H9 (cell line): ENCODE results near the gene CAPN5. TPM values are rescaled to one million over a fixed set of nuclear protein-coding genes. Genes with fewer than 3 reads are reported as not detected.

ENCODE experiments used
- DNase-seq: peaks from one replicate; pipeline ENCODE4 v3.0.0-alpha.2; 2017
- H2AFZ ChIP-seq: one replicate; pipeline ENCODE4 v1.6.1; 2013; ENCODE audit warnings: mild to moderate bottlenecking, low read length, control low read depth, moderate library complexity
- H2AK5ac ChIP-seq: 2 replicates; pipeline ENCODE4 v1.6.1; 2013; ENCODE audit warnings: low read length, control low read depth, mixed read lengths; ENCODE audit not compliant: insufficient read length
- H2BK120ac ChIP-seq: one replicate; pipeline ENCODE4 v1.6.1; 2013; ENCODE audit warnings: low read depth, mild to moderate bottlenecking, low read length, control low read depth, inconsistent platforms; ENCODE audit not compliant: poor library complexity, severe bottlenecking
- H2BK12ac ChIP-seq: 2 replicates; pipeline ENCODE4 v1.6.1; 2013; ENCODE audit warnings: low read length, control low read depth, mixed read lengths, low read depth; ENCODE audit not compliant: insufficient read length
- H2BK15ac ChIP-seq: 2 replicates; pipeline ENCODE4 v1.6.1; 2013; ENCODE audit warnings: low read depth, low read length, control low read depth
- H2BK20ac ChIP-seq: one replicate; pipeline ENCODE4 v1.6.1; 2013; ENCODE audit warnings: low read depth, mild to moderate bottlenecking, low read length, control low read depth, inconsistent platforms; ENCODE audit not compliant: poor library complexity, severe bottlenecking
- H2BK5ac ChIP-seq: 2 replicates; pipeline ENCODE4 v1.6.1; 2013; ENCODE audit warnings: low read length, control low read depth, mixed read lengths; ENCODE audit not compliant: insufficient read length
- H3K14ac ChIP-seq: 2 replicates; pipeline ENCODE4 v1.6.1; 2013; ENCODE audit warnings: low read length, control low read depth; ENCODE audit not compliant: insufficient read depth
- H3K18ac ChIP-seq: 2 replicates; pipeline ENCODE4 v1.6.1; 2013; ENCODE audit warnings: low read depth, mild to moderate bottlenecking, mixed read lengths, low read length, control low read depth; ENCODE audit not compliant: insufficient read length
- H3K23ac ChIP-seq: 2 replicates; pipeline ENCODE4 v1.6.1; 2013; ENCODE audit warnings: low read length, control low read depth, mixed read lengths, low read depth; ENCODE audit not compliant: insufficient read length
- H3K23me2 ChIP-seq: 2 replicates; pipeline ENCODE4 v1.6.1; 2013; ENCODE audit warnings: low read depth, mild to moderate bottlenecking, mixed read lengths, low read length, control low read depth; ENCODE audit not compliant: insufficient read length, poor library complexity, severe bottlenecking
- H3K27ac ChIP-seq: 2 replicates; pipeline ENCODE4 v1.5.1; 2013; ENCODE audit warnings: low read length, control low read depth, mixed read lengths, low read depth; ENCODE audit not compliant: insufficient read length
- H3K27me3 ChIP-seq: 2 replicates; pipeline ENCODE4 v1.6.1; 2013; ENCODE audit warnings: low read length, control low read depth, inconsistent platforms; ENCODE audit not compliant: insufficient read depth
- H3K4ac ChIP-seq: 2 replicates; pipeline ENCODE4 v1.6.1; 2013; ENCODE audit warnings: low read depth, mild to moderate bottlenecking, control low read depth, inconsistent platforms, low read length, moderate library complexity
- H3K4me1 ChIP-seq: 2 replicates; pipeline ENCODE4 v1.6.1; 2013; ENCODE audit warnings: low read length, control low read depth, inconsistent platforms; ENCODE audit not compliant: insufficient read depth
- H3K4me2 ChIP-seq: 2 replicates; pipeline ENCODE4 v1.6.1; 2013; ENCODE audit warnings: low read length, control low read depth, mixed read lengths; ENCODE audit not compliant: insufficient read length, insufficient read depth
- H3K56ac ChIP-seq: 2 replicates; pipeline ENCODE4 v1.6.1; 2013; ENCODE audit warnings: low read depth, mild to moderate bottlenecking, mixed read lengths, low read length, control low read depth; ENCODE audit not compliant: insufficient read length
- H3K79me1 ChIP-seq: 2 replicates; pipeline ENCODE4 v1.6.1; 2013; ENCODE audit warnings: low read depth, mild to moderate bottlenecking, moderate library complexity, low read length, control low read depth, inconsistent platforms; ENCODE audit not compliant: insufficient read depth, poor library complexity, severe bottlenecking
- H3K79me2 ChIP-seq: 2 replicates; pipeline ENCODE4 v1.6.1; 2013; ENCODE audit warnings: low read length, control low read depth, inconsistent platforms; ENCODE audit not compliant: insufficient read depth
- H3K9ac ChIP-seq: 2 replicates; pipeline ENCODE4 v1.6.1; 2013; ENCODE audit warnings: low read length, control low read depth, mixed read lengths; ENCODE audit not compliant: insufficient read length; ENCODE audit errors: extremely low read depth
- H3K9me3 ChIP-seq: one replicate; pipeline ENCODE4 v1.6.1; 2013; ENCODE audit warnings: low read depth, low read length, inconsistent platforms; ENCODE audit not compliant: control insufficient read depth
- H3T11ph ChIP-seq: one replicate; pipeline ENCODE4 v1.6.1; 2013; ENCODE audit warnings: mild to moderate bottlenecking, low read length, control low read depth, inconsistent platforms
- H4K20me1 ChIP-seq: one replicate; pipeline ENCODE4 v1.6.1; 2013; ENCODE audit not compliant: control insufficient read depth, insufficient read length, insufficient read depth
- H4K5ac ChIP-seq: 2 replicates; pipeline ENCODE4 v1.6.1; 2013; ENCODE audit warnings: low read depth, mild to moderate bottlenecking, mixed read lengths, low read length, control low read depth; ENCODE audit not compliant: insufficient read length
- H4K8ac ChIP-seq: replicated peaks from 2 replicates; pipeline ENCODE4 v1.6.1; 2013; ENCODE audit warnings: low read length, control low read depth, mixed read lengths, low read depth; ENCODE audit not compliant: insufficient read length
- H4K91ac ChIP-seq: 2 replicates; pipeline ENCODE4 v1.6.1; 2013; ENCODE audit warnings: low read depth, mild to moderate bottlenecking, moderate library complexity, mixed read lengths, low read length, control low read depth; ENCODE audit not compliant: insufficient read length
- H3K27ac Mint-ChIP-seq, 3 experiments: 2 replicates in 2 of 3; 3 replicates in 1 of 3; pipeline ENCODE4 v1.8.0; 2020 to 2021; ENCODE audit warnings: mixed read lengths in 3 of 3, mild to moderate bottlenecking in 1 of 3, moderate library complexity in 1 of 3
- H3K27me3 Mint-ChIP-seq: 2 replicates; pipeline ENCODE4 v1.8.0; 2021; ENCODE audit warnings: low read depth, mild to moderate bottlenecking, moderate library complexity, mixed read lengths
- H3K36me3 Mint-ChIP-seq, 3 experiments: 2 replicates in 2 of 3; 3 replicates in 1 of 3; pipeline ENCODE4 v1.8.0; 2020 to 2021; ENCODE audit warnings: low read depth in 3 of 3, mixed read lengths in 3 of 3; ENCODE audit not compliant: insufficient read depth in 1 of 3
- H3K4me1 Mint-ChIP-seq, 2 experiments: 2 replicates each; pipeline ENCODE4 v1.8.0; 2020; ENCODE audit warnings: mixed read lengths in 2 of 2
- H3K4me3 Mint-ChIP-seq, 2 experiments: 2 replicates in 1 of 2; 3 replicates in 1 of 2; pipeline ENCODE4 v1.8.0; 2020 to 2021; ENCODE audit warnings: mild to moderate bottlenecking in 2 of 2, mixed read lengths in 2 of 2, moderate library complexity in 1 of 2
- H3K9me3 Mint-ChIP-seq, 2 experiments: 2 replicates in 1 of 2; 3 replicates in 1 of 2; pipeline ENCODE4 v1.8.0; 2020; ENCODE audit warnings: mild to moderate bottlenecking in 2 of 2, mixed read lengths in 2 of 2, moderate library complexity in 1 of 2
- CTCF ChIP-seq: fragments of 200-600 bp; sonication (generic); conservative IDR thresholded peaks from 3 replicates; pipeline ENCODE4 v1.8.0; 2021; ENCODE audit warnings: antibody characterized with exemption, mild to moderate bottlenecking
- WGBS: extraction: QIAGEN DNeasy Blood & Tissue Kit; methylation state at CpG from one replicate; pipeline ENCODE4 v1.1.7; 2013; ENCODE audit warnings: missing lambda C conversion rate, low lambda C conversion rate, mixed read lengths; ENCODE audit not compliant: insufficient read length; ENCODE audit errors: extremely low coverage; 5-methylcytosine and 5-hydroxymethylcytosine counted together
- total RNA-seq: library from RNA; stranded (reverse); gene quantifications from 2 replicates; pipeline ENCODE4 v1.2.1, GENCODE V29; 2021

CAPN5 gene
- total RNA-seq, 1 experiment from 2014 or later, result 16.7 TPM

GRCh38 chr11:77019976-77020595 lies 46.7 kb upstream of the CAPN5 start:
- H3K4me1 ChIP-seq, result peaks cover 3% of the 10 kb centered on the region; the same call in 1 of the 2 replicates
- 0 out of 7 replicates have a peak overlapping the region, but pooled peaks of 1 of the 3 experiments have one; percentile 9 for H3K27ac Mint-ChIP-seq
- H3K27me3 ChIP-seq, result no peaks in the 10 kb centered on the region
- H4K5ac ChIP-seq, result no peak overlapping the region
- no peak overlapping the region for H3K4ac ChIP-seq
- H2AFZ ChIP-seq, result no peak overlapping the region
- DNase-seq, result no peak
- H3K4me2 ChIP-seq, result no peak overlapping the region
- no peak overlapping the region for H3K4me3 Mint-ChIP-seq
- H3K4me1 Mint-ChIP-seq, result peaks cover 16 to 24% of the 10 kb centered on the region in 2 experiments
- no peak overlapping the region for H3T11ph ChIP-seq
- no peak overlapping the region for H4K8ac ChIP-seq
- peaks cover 0 to 9% (median 3%) of the 10 kb centered on the region in 3 experiments; a peak in 4 of 7 replicates for H3K36me3 Mint-ChIP-seq
- H2BK20ac ChIP-seq, result no peak overlapping the region
- H3K9me3 ChIP-seq, result no peaks in the 10 kb centered on the region
- no peak overlapping the region for H3K27ac ChIP-seq
- no peak overlapping the region for H2BK12ac ChIP-seq
- no peak overlapping the region for H2BK15ac ChIP-seq
- no peak overlapping the region for H2BK5ac ChIP-seq
- H3K9me3 Mint-ChIP-seq, result no peaks in the 10 kb centered on the region
- no peaks in the 10 kb centered on the region for H3K79me2 ChIP-seq
- TF ChIP-seq CTCF, result no peak
- H2AK5ac ChIP-seq, result no peak overlapping the region
- no peak overlapping the region for H3K14ac ChIP-seq
- WGBS, result no CpG with 5 or more reads among the region's 2 CpGs
- H3K18ac ChIP-seq, result no peak overlapping the region
- no peaks in the 10 kb centered on the region for H4K20me1 ChIP-seq
- H3K56ac ChIP-seq, result no peak overlapping the region
- H3K9ac ChIP-seq, result no peak overlapping the region
- H3K79me1 ChIP-seq, result no peaks in the 10 kb centered on the region
- no peaks in the 10 kb centered on the region for H3K27me3 Mint-ChIP-seq
- H3K23ac ChIP-seq, result no peak overlapping the region
- H3K23me2 ChIP-seq, result no peaks in the 10 kb centered on the region
- H4K91ac ChIP-seq, result no peak overlapping the region
- no peak overlapping the region for H2BK120ac ChIP-seq
